Mucosa of gallbladder (tissue), 1 donor: ENCODE data around the gene DDX10. TPM values are rescaled to one million over a fixed set of nuclear protein-coding genes. Genes with fewer than 3 reads are reported as not detected.
"Not testable (repeated sequence)": the region's sequence is repeated elsewhere in the genome, so short reads cannot be mapped to it uniquely, and the experiment has no call there.

Experiments
- DNase-seq: peaks from one replicate; pipeline ENCODE4 v3.0.0-alpha.2; 2020; ENCODE audit warnings: low spot score
- total RNA-seq: library from RNA; stranded (reverse); gene quantifications from one replicate; pipeline ENCODE4 v1.2.1, GENCODE V29; 2021
- donor health status: DM: no; HTN: no; CAD: no.

DDX10 gene
- total RNA-seq, 1 donor from 2014 or later: 18.4 TPM

DNA sequence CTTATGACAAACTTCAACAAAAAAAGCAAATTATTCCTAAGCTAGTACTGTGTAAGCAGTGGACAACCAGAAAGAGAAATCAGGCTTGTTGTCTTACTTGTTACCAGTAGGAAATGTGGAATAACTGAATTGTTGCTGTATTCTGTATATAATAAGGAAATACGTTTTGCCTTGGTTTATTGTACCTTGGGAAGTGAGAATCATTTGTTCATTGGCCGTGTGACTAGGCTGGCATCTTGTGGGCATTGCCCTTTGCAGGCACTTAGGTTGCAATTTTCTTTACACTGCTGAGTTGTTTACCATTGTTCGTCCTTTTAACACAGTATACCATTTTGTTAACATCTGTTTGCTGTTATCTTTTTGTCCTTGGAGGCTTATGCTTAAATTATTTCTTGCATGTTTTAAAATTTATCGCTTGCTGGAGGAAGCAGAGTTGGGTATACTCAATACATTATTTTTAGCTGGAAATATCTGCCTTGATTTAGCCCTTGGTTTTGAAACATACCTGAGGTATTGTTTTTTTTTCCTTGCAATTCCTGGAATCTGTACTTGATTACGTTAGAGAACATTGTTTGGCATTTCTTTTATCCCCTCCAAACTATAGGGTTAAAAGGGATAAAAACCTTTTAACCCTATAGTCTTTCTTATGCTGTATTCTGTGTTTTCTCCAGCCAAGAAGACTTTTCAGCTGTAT lies 109.3 kb downstream of the DDX10 start:
- DNase-seq: no peak

DNA sequence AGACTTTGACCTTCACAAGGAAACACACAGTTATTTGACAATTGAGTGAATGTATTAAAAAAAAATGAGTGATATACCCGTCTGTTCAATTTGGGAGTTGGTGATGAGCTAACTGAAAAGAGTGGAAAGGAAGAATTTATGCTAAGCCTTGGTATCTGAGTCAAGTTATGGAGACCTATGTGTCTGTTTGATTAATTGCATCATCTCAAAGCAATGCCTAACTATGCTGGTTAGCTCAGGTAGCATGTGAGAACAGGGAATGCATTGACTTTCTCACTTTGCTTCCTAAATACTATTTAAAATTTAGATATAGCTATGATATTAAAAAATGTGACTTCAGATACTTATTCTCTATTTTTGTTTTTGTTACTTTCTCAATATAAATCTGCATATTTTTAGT lies 110.5 kb downstream of the DDX10 start:
- no peak for DNase-seq

DNA sequence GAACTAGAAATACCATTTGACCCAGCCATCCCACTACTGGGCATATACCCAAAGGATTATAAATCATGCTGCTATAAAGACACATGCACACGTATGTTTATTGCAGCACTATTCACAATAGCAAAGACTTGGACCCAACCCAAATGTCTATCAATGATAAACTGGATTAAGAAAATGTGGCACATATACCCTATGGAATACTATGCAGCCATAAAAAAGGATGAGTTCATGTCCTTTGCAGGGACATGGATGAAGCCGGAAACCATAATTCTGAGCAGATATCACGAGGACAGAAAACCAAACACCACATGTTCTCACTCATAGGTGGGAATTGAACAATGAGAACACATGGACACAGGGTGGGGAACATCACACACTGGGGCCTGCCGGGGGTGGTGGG lies 114.3 kb downstream of the DDX10 start:
- not testable (repeated sequence) for DNase-seq

DNA sequence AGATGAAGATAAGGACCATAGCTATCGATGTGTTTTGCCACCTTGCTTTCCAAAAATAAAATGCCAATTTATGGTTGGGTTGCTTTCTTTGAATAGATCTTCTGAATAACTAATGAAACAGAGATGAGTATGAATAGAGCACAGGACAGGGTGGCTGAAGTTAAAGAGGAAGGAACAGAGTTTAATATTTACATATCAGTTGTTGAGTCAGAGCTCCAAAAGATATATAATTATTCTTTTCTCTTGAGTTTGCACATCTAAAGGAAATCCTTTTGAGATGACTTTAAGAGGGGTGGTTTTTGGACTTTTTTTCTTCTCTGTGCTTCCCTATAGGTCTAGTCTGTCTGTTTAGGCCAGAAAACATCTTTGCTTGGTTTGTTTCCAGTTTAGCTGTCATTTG lies 115.2 kb downstream of the DDX10 start:
- no peak for DNase-seq

DNA sequence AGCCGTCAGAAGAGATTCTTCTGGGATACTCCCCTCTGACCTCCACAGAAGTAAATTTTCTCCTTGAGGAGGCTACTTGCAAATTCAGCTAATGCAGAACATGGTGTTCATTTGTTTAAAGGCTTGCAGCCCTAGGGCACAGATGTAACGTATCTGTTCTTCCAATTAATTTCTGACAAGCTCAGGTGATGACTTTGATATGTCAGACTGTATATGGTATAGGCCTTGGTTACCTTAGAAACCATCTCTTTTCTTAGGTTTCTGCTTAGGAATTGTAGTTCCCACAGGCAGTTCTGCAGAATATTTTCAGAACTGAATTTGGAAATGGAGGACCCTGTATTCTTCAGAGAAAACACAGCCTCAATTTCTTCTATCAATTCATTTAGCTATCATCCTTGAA lies 117.1 kb downstream of the DDX10 start:
- DNase-seq: no peak

DNA sequence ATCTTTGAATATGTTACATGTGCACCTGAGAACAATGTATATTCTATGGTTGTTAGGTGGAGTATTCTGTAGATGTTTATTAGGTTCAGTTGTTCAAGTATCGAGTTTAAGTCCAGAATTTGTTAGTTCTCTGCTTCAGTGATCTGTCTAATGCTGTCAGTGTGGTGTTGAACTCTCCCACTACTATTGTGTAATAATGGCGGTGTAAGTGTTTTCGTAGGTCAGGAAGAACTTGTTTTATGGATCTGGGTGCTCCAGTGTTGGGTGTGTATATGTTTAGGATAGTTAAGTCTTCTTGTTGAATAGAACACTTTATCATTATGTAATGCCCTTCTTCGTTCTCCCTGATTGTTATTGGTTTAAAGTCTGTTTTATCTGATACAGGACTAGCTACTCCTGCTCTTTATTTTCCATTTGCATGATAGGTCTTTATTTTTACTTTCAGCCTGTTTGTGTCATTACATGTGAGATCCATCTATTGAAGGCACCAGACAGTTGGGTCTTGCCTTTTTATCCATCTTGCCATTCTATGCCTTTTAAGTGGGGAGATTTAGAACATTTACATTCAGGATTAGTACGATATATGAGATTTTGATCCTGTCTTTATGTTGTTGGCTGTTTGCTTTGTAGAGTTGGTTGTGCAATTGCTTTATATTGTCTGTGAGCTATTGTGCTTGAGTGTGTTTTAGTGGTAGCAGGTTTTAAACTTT lies 121.6 kb downstream of the DDX10 start:
- no peak for DNase-seq

DNA sequence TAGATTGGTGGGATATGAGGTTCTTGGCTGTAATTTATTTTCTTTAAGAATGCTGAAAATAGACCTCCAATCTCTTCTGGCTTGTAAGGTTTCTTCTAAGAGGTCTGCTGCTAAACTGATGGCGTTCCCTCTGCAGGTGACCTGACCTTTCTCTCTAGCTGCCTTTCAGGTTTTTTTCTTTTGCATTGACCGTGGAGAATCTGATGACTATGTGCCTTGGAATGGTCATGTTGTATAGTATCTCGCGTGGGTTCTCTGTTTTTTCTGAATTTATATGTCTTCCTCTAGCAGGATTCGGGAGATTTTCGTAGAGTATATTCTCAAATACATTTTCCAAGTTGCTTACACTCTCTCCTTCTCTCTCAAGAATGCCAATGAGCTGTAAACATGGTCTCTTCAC lies 122.2 kb downstream of the DDX10 start:
- DNase-seq: no peak

DNA sequence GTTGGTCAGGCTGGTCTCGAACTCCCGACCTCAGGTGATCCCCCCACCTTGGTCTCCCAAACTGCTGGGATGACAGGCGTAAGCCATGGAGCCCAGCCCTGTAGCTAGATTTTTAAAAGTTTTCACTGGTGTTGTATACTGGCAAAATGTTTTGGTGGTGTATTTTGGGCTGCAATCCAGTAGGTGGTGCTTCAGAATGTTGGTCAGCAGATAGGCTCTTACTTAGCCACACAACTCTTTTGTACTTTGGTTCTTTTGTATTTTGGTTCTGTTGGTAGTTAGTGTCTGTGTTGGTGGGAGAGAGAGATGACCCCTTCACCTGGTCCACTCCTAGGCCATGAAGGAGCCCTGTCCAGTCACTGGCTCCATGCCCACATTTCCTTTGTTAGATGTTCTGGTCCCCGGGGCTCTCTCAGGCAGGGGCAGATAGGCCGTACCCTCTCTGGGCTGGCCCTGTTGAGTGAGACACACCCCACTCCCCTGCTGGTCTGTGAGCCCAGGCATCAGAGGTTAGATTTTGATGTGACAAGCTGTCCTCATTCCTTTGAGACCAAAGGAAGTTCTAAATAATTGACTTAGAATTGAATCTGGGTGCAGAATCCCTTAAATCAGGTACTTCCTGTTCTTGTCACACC lies 123.8 kb downstream of the DDX10 start:
- DNase-seq: no peak

DNA sequence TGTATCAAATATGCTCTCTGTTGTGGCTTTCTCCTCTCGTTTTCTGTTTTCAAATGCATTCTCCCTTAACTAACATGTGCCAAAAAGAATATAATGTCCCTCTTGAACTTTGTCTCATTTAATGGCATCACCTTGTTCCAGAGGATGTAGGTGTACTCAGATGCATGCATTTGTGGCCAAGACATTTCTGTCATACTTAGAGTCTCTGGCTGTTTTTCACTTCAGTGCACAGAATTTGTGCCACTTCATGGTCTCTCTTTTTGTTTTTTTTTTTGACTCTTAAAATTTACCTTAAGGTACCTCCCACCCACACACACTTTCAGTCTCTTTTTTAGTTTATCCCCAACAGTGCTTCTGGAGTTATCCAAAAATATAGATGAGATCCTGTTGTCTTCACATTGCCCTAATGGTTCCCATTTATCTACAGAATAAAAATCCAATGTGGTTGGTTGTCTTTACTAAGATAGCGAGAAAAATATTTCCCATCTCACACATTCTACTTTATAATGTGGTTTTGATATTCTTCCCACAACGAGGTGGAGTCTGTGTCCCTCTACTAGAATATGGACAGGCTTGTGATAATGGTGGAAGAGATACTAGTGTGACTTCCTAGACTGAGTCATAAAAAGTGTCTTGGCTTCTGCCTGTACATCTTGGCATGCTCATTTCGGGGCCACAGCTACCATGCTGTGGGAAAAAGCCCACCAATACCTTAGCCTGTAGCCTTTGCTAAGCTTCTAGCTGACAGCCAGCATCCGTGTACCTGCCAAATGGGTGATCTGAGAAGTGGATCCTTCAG lies 125.8 kb downstream of the DDX10 start:
- DNase-seq: no peak

DNA sequence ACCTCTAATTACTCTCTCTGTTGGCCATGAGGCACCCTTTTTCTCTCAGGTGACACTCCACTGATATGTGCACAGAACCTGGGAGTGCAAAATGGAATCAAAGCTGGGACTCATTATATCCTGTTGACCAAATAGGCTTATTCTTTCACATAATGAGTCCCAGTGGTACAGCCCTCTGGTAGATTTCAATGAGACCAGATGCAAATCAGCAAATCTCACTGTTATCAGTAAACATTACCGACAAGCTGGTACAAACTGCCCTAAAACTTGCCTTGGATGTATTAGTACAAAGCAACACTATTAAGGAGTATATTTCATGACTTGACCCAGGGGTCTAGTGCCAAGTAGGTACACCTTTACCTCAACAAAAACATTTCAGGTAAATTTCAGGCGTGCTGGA lies 128.3 kb downstream of the DDX10 start:
- no peak for DNase-seq

DNA sequence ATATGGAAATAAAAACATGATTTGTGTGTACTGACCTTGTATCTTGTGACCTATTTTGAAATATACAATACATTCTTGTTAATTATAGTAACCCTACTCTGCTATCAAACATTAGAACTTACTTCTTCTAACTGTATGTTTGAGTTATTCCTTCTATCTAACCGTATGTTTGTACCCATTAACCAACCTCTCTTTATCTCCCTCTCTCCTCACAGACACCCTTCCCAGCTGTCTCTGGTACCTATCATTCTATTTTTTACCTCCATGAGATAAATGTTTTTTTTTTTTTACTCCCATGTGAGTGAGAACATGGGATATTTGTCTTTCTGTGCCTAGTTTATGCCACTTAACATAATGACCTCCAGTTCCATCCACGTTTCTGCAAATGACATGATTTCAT lies 128.7 kb downstream of the DDX10 start:
- no peak for DNase-seq

DNA sequence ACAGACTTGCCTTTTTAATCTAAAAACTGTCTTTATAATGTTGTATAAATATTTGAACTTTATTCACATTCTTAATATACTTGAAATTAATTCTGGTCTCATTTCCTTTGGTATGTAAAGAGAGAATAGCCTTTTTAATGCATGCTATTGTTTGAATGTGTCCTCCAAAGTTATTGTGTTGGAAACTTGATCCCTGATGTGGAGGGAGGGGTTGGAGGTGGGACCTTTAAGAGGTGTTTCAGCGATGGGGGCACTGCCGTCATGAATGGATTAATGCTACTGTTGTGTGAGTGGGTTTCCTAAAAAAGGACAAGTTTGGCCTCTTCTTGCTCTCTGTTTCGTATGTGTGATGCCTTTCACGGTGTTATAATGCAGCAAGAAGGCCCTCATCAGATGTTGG lies 131.7 kb downstream of the DDX10 start:
- no peak for DNase-seq

DNA sequence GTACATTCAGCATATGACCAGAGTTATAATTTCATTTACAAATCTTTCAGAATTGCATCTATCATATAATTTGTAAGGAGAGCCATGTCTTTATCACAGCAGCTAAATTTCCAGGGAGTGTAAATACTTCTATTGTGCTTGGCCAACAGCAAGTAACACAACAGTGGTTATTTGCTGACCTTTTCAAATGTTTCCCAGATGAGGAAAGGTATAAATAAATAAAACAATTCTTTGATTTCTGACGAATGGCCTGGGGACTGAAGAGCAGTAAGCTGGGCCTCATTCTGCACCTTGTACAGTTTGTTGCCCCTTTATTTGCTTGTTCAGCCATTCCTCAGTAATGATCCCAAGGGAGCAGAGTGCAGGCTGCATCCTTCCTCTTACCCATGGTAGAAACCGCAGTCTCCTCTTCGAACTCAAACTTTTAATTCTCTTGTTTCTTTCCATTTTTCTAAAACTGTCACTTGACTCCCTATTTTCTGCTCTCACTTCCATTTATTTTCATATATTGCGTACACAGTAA lies 132.8 kb downstream of the DDX10 start:
- DNase-seq: no peak

DNA sequence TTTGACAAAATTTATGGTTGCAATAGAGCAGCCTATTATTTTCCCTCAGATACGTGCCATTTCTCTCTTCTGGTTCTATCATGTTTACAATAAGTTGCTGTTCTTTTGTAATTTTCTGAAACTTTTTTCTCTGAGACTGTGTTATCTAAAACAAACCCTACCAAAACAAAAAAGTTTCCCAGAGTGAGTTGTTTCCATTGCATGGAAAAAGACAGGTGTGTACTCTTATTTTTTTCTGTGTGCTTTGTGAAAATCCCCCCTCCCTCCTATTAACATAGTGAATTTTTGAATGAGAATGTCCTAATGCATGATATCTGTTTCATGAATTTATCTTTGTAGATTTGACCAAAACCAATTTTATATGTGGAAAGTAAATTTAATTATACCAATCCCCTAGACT lies 137.6 kb downstream of the DDX10 start:
- DNase-seq: no peak

DNA sequence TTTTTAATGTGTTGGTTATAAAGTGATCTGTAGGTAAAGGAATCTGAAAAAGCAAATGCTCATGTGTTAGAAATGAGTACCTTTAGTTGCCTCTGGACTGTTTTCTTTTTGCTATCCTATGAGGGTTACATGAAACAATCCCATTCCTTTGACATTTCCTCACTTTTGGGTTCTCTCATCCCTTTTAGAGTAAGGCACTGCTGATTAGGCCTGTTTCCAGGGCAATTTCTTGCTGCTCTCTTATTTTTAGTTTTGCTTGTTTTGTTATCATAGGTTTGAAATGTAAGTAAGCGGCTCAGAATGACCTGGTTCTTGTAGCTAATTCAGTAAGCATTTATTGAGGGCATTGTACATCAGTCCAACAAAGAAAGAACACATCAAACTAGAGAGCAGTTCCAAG lies 138.9 kb downstream of the DDX10 start:
- no peak for DNase-seq

DNA sequence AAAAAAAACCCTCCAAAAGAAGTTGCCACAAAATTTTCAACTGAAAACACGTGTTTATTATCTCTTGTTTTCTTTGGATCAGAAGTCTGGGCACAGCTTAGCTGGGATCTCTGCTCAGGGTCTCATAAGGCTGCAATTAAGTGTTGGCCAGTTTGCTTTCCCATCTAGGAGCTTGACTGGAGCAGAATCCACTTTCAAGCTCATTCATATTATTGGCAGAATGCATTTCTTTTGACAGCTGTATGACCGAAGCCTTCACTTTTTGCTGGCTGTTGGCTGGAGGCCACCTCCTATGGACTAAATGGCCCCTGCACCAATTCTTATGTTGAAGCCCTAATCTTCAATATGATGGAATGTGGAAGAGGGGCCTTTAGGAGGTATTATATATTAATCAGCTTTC lies 139.6 kb downstream of the DDX10 start:
- no peak for DNase-seq

DNA sequence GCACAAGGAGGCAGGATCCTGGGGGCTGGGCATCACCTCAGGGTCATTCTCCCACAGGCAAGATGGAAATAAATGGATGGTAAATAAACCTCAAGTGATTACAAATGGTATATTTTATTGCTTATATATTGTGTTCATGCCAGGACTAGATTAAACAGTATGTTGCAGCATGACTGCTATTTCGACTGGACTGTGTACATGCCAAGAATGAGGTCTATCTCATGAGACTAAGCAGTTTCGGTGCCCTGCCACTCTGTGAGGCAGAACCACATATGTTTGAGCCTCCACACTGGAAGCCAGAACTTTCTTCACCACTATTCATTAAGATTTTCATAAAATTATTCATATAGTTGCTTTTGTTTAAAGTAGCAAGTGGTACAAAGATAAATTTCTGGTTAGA lies 140.2 kb downstream of the DDX10 start:
- no peak for DNase-seq

DNA sequence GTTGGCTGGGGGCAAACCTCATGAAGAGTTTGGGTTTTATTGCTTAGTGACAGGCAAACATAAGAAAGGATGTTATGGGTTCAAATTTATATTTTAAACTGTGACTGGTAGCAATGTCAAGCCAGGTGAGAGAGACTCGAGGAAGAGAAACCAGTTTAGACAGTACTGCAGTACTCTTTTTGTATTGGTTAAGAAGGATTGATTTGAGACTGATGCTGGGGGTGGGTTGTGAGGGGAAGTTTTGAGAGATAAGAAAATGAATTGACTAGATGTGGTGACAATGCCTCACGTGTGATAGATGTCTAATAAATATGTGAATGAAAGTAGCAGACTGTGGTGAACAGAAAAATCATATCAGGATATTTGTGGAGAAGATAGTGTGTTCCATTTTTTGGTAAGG lies 142.4 kb downstream of the DDX10 start:
- DNase-seq: no peak

DNA sequence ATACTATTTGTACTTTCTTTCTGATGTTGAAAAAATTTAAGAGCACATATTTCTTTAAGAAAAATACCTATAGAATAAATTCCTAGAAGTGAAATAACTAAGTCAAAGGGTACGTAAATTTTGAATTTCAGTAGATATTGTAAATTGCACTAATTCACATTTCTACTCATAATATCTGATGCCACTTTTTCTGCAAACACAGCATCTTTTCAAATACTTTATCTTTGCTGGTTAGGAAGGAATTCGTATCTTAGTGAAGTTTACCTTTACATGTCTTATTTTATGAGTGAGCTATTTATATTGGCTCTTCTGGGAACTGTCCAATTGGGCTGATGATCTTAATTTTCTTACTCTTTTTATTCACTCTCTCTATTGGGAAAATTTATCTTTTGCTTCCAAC lies 148.2 kb downstream of the DDX10 start:
- no peak for DNase-seq

DNA sequence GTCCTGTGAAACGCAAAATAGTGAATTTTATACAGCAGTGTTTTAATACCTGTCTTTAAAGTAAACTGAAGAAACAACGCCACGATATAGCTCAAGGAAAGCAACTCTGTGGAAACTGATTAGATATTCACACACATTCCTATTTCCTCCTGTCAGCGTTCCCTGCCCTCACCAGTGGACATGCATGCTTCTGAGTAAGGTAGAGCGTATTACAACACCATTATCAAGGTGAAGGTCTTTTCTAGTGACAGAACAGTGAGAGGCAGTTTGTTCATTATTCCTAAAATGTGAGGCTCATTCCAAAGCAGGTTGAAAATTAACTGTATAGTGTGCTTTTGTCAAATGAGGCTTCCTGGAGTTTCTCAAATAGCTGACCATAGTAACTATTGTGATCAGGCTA lies 153.1 kb downstream of the DDX10 start:
- DNase-seq: no peak

DNA sequence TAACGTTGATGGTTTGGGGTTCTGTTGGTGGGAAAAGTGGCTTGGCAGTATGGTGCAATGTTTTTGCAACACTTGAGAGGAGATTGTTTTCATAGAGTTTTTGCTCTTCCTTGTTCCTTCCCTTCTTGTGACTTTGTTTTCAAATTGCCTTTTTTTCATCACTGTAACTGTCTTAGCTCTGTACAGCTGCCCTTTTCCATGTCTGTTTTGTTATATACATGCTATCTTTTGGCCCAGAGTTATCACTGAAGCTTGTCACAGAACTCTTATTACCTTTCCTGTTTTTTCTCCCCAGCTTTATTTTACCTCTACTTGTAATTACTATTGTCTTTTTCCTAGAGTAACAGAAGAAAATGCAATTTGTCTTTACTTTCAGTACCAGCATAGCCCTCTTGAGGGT lies 154.1 kb downstream of the DDX10 start:
- DNase-seq: no peak

DNA sequence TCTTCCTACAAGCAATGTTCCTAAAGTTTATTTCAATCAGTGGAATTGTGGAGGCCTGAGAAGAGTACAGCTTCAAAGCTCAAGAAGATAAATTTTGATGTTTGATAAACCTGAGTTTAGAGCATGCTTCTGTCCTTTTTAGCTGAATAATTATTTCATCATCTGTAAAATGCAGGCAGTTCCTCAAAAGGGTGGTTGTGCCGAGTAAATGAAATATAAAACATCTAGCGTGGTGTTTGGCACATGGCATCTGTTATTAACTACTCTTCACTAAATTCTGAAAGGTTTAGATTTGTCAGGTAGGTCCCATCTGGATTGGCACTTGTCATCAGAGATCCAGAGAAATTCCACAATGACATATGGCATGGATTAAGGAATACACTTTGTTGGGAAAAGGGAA lies 155.1 kb downstream of the DDX10 start:
- no peak for DNase-seq
